Measurements from ENCODE around the gene MEFV.
"Not testable (repeated sequence)": the region's sequence is repeated elsewhere in the genome, so short reads cannot be mapped to it uniquely, and the experiment has no call there.

Gene MEFV

GRCh38 chr16:3235856-3236669, 20.4 kb downstream of the MEFV start:
- no peak for DNase-seq
- in situ Hi-C loops (cut with HindIII; ENCODE audit: low pct_ligation_motif_present, low pct_unique_long_range_greater_than_20kb, low sequenced_read_pairs): no loop called here

- in situ Hi-C loops (cut with HindIII; ENCODE audit: low pct_ligation_motif_present, low pct_unique_long_range_greater_than_20kb, low sequenced_read_pairs): no loop called here
- peak; percentile 97 for DNase-seq
Observed at GRCh38 chr16:3234857-3235561, 21.4 kb downstream of the MEFV start, which contains the start of gene ZNF200. ZNF200 (minus strand) TSS chr16:3235158; CDS start chr16:3233755, 1,403 bp downstream.

GRCh38 chr16:3234543-3234856, 21.9 kb downstream of the MEFV start:
- in situ Hi-C loops (cut with HindIII; ENCODE audit: low pct_ligation_motif_present, low pct_unique_long_range_greater_than_20kb, low sequenced_read_pairs): no loop called here
- no peak for DNase-seq

GRCh38 chr16:3223913-3224515, 32.4 kb downstream of the MEFV start:
- peak; percentile 24 for DNase-seq
- in situ Hi-C loops (cut with HindIII; ENCODE audit: low pct_ligation_motif_present, low pct_unique_long_range_greater_than_20kb, low sequenced_read_pairs): no loop called here

- in situ Hi-C loops (cut with HindIII; ENCODE audit: low pct_ligation_motif_present, low pct_unique_long_range_greater_than_20kb, low sequenced_read_pairs): no loop called here
- no peak for DNase-seq
Observed at GRCh38 chr16:3220839-3221238, 35.6 kb downstream of the MEFV start.

GRCh38 chr16:3216263-3216640, 40.2 kb downstream of the MEFV start:
- in situ Hi-C loops (cut with HindIII; ENCODE audit: low pct_ligation_motif_present, low pct_unique_long_range_greater_than_20kb, low sequenced_read_pairs): no loop called here
- no peak for DNase-seq

- DNase-seq: no peak
- in situ Hi-C loops (cut with HindIII; ENCODE audit: low pct_ligation_motif_present, low pct_unique_long_range_greater_than_20kb, low sequenced_read_pairs): no loop called here
Observed at GRCh38 chr16:3215601-3216262, 40.7 kb downstream of the MEFV start.

GRCh38 chr16:3214904-3215600, 41.4 kb downstream of the MEFV start:
- DNase-seq: no peak
- in situ Hi-C loops (cut with HindIII; ENCODE audit: low pct_ligation_motif_present, low pct_unique_long_range_greater_than_20kb, low sequenced_read_pairs): no loop called here

GRCh38 chr16:3212567-3212966, 43.9 kb downstream of the MEFV start:
- DNase-seq: no peak
- in situ Hi-C loops (cut with HindIII; ENCODE audit: low pct_ligation_motif_present, low pct_unique_long_range_greater_than_20kb, low sequenced_read_pairs): no loop called here

- DNase-seq: no peak
- in situ Hi-C loops (cut with HindIII; ENCODE audit: low pct_ligation_motif_present, low pct_unique_long_range_greater_than_20kb, low sequenced_read_pairs): no loop called here
Observed at GRCh38 chr16:3212006-3212405, 44.4 kb downstream of the MEFV start.

GRCh38 chr16:3207086-3207953, 49.1 kb downstream of the MEFV start:
- in situ Hi-C loops (cut with HindIII; ENCODE audit: low pct_ligation_motif_present, low pct_unique_long_range_greater_than_20kb, low sequenced_read_pairs): no loop called here
- no peak for DNase-seq

GRCh38 chr16:3205939-3206338, 50.5 kb downstream of the MEFV start:
- in situ Hi-C loops (cut with HindIII; ENCODE audit: low pct_ligation_motif_present, low pct_unique_long_range_greater_than_20kb, low sequenced_read_pairs); DNase-seq: not testable (repeated sequence)

GRCh38 chr16:3202903-3203539, 53.4 kb downstream of the MEFV start:
- DNase-seq: no peak
- in situ Hi-C loops (cut with HindIII; ENCODE audit: low pct_ligation_motif_present, low pct_unique_long_range_greater_than_20kb, low sequenced_read_pairs): no loop called here

- no peak for DNase-seq
- in situ Hi-C loops (cut with HindIII; ENCODE audit: low pct_ligation_motif_present, low pct_unique_long_range_greater_than_20kb, low sequenced_read_pairs): no loop called here
Observed at GRCh38 chr16:3198334-3199072, 57.9 kb downstream of the MEFV start.

GRCh38 chr16:3197694-3198333, 58.6 kb downstream of the MEFV start:
- DNase-seq; in situ Hi-C loops (cut with HindIII; ENCODE audit: low pct_ligation_motif_present, low pct_unique_long_range_greater_than_20kb, low sequenced_read_pairs): not testable (repeated sequence)

- no peak for DNase-seq
- in situ Hi-C loops (cut with HindIII; ENCODE audit: low pct_ligation_motif_present, low pct_unique_long_range_greater_than_20kb, low sequenced_read_pairs): no loop called here
Observed at GRCh38 chr16:3195975-3196374, 60.5 kb downstream of the MEFV start.
